HepG2 (cell line): ENCODE results near the gene PPM1M. TPM values are rescaled to one million over a fixed set of nuclear protein-coding genes. Genes with fewer than 3 reads are reported as not detected.

Source experiments
- ATAC-seq: fragments of 200-7000 bp; cut with Tn5 transposase; 3 replicates; pipeline ENCODE4 v1.9.1; 2020; ENCODE audit warnings: mild to moderate bottlenecking, moderate library complexity
- BruUV-seq: library from RNA; stranded (reverse); fragments of 400-500 nt; replicated peaks from 2 replicates; lab custom pipeline; 2021; lab: Mats Ljungman, UMichigan
- CTCF ChIA-PET: fragments of 300-600 bp; formaldehyde crosslinking; extraction: SDS; loops from one replicate; lab custom pipeline; 2021; ENCODE audit warnings: low total read pairs, inconsistent platforms, low intra/inter-chr PET ratio; lab: Yijun Ruan, JAX
- POLR2A ChIA-PET: fragments of 350-600 bp; sonication (Branson Sonifier 250); formaldehyde crosslinking; loops from one replicate; lab custom pipeline; 2020; ENCODE audit warnings: antibody characterized with exemption, inconsistent platforms; lab: Yijun Ruan, JAX
- DNase-seq: peaks from one replicate; pipeline ENCODE4 v3.0.0-alpha.2; 2015; ENCODE audit warnings: low spot score
- FAIRE-seq: peaks from 3 replicates; lab custom pipeline; 2011; peaks lifted over from hg19 to GRCh38; lab: Jason Lieb, UNC
- H2AFZ ChIP-seq: one replicate; pipeline ENCODE4 v1.6.1; 2011; ENCODE audit warnings: low read length, inconsistent platforms
- H3K27ac ChIP-seq: fragments of 300-600 bp; 3 replicates; pipeline ENCODE4 v1.8.0; 2011; ENCODE audit warnings: mixed run types, mild to moderate bottlenecking, mixed read lengths, low read length, inconsistent platforms; ENCODE audit not compliant: insufficient read depth; ENCODE audit errors: extremely low read length
- H3K27me3 ChIP-seq, 2 experiments: fragments of 200-600 bp in 1 of 2; 2 replicates in 1 of 2; 3 replicates in 1 of 2; pipeline versions ENCODE4 v1.6.0 to v1.8.0; 2011; ENCODE audit warnings: low read length in 2 of 2, mild to moderate bottlenecking in 2 of 2, moderate library complexity in 2 of 2, inconsistent platforms in 1 of 2; ENCODE audit not compliant: insufficient read depth in 2 of 2, control insufficient read depth in 1 of 2
- H3K36me3 ChIP-seq, 2 experiments: fragments of 200-600 bp in 1 of 2; replicated peaks in 1 of 2; 2 replicates in 1 of 2; 3 replicates in 1 of 2; pipeline versions ENCODE4 v1.5.1 to v1.8.0; 2011; ENCODE audit warnings: low read length in 2 of 2, inconsistent platforms in 1 of 2; ENCODE audit not compliant: insufficient read depth in 2 of 2, control insufficient read depth in 1 of 2
- H3K4me1 ChIP-seq: 2 replicates; pipeline ENCODE4 v1.5.1; 2012; ENCODE audit warnings: low read length, inconsistent platforms; ENCODE audit not compliant: insufficient read depth
- H3K4me2 ChIP-seq: 2 replicates; pipeline ENCODE4 v1.6.0; 2011; ENCODE audit warnings: low read depth, low read length, inconsistent platforms
- H3K4me3 ChIP-seq, 3 experiments: fragments of 200-600 bp in 1 of 3; sonication (generic), shearing (Covaris generic) in 1 of 3; replicated peaks in 1 of 3; 2 replicates each; pipeline ENCODE4 v1.5.1; 2011 to 2016; ENCODE audit warnings: low read length in 3 of 3, inconsistent platforms in 2 of 3, low read depth in 2 of 3, mild to moderate bottlenecking in 2 of 3, control low read depth in 1 of 3, mixed read lengths in 1 of 3; ENCODE audit not compliant: insufficient read depth in 1 of 3
- H3K79me2 ChIP-seq: one replicate; pipeline ENCODE4 v1.6.1; 2011; ENCODE audit warnings: low read length, inconsistent platforms; ENCODE audit not compliant: insufficient read depth
- H3K9ac ChIP-seq: 2 replicates; pipeline ENCODE4 v1.6.0; 2011; ENCODE audit warnings: mild to moderate bottlenecking, low read depth, low read length, inconsistent platforms; ENCODE audit not compliant: insufficient read depth
- H3K9me3 ChIP-seq: 2 replicates; pipeline ENCODE4 v1.5.1; 2012; ENCODE audit warnings: mild to moderate bottlenecking, low read length
- H4K20me1 ChIP-seq: 2 replicates; pipeline ENCODE4 v1.6.0; 2011; ENCODE audit warnings: inconsistent platforms, mild to moderate bottlenecking, low read length, moderate library complexity; ENCODE audit not compliant: insufficient read depth
- EHMT2 ChIP-seq: fragments of 200-600 bp; sonication (generic); IDR thresholded peaks from 2 replicates; pipeline ENCODE4 v1.7.0; 2017; ENCODE audit warnings: antibody characterized with exemption, low read depth, low read length, borderline replicate concordance
- MYC ChIP-seq: sonication (generic); formaldehyde crosslinking; IDR thresholded peaks from 2 replicates; pipeline ENCODE4 v1.9.0; 2021; ENCODE audit warnings: missing genetic modification reagents, borderline replicate concordance
- RBFOX2 ChIP-seq: fragments of 200-400 bp; formaldehyde crosslinking; IDR thresholded peaks from 2 replicates; pipeline ENCODE4 v1.6.1; 2017; ENCODE audit warnings: low read depth, mild to moderate bottlenecking, low read length
- SAP130 ChIP-seq: IDR thresholded peaks from 2 replicates; pipeline ENCODE4 v1.6.1; 2016; ENCODE audit warnings: low read depth
- TEAD3 ChIP-seq: optimal IDR thresholded peaks from 2 replicates; pipeline ENCODE3; 2016; ENCODE audit warnings: borderline replicate concordance
- ZFP1 ChIP-seq: IDR thresholded peaks from 2 replicates; pipeline ENCODE4 v1.6.1; 2016
- in situ Hi-C: cut with HindIII; loops from 2 replicates; pipeline ENCODE4 v1.10.0; 2017; ENCODE audit warnings: low pct_unique_long_range_greater_than_20kb; ENCODE audit not compliant: extremely low pct_ligation_motif_present
- intact Hi-C: fragments of 100-400 bp; cut with micrococcal nuclease; formaldehyde crosslinking; loops from one replicate; pipeline ENCODE4 v1.10.0; 2022; ENCODE audit not compliant: unreplicated experiment
- polyA plus RNA-seq, 8 experiments: library from polyadenylated mRNA; depleted of rRNA in 3 of 8; stranded (reverse) in 7 of 8; unstranded in 1 of 8; fragments of >200 nt; fragmentation: Illumina TruSeq in 4 of 8; extraction: Trizol in 4 of 8; gene quantifications; 2 replicates each; pipeline versions ENCODE4 v1.2.1 to v1.2.3, GENCODE V29; 2011 to 2016; ENCODE audit warnings: low read depth in 4 of 8, missing spikeins in 1 of 8, mixed read lengths in 1 of 8; ENCODE audit not compliant: insufficient read depth in 1 of 8
- total RNA-seq, 5 experiments: library from RNA; depleted of rRNA; stranded (reverse); fragments of >200 nt; fragmentation: Illumina TruSeq; extraction: Trizol; gene quantifications; 2 replicates each; pipeline ENCODE4 v1.2.3, GENCODE V29; 2016; ENCODE audit warnings: low read depth in 1 of 5
- TF ChIP-seq, protein P1 (sequence below): IDR thresholded peaks from 2 replicates; pipeline ENCODE4 v1.6.1; 2012; ENCODE audit warnings: inconsistent platforms
- TF ChIP-seq, protein P2 (sequence below), 2 experiments: IDR thresholded peaks; 2 replicates each; pipeline ENCODE4 v1.6.1; 2011 to 2012; ENCODE audit warnings: low read length in 2 of 2, borderline replicate concordance in 1 of 2, low read depth in 1 of 2, mild to moderate bottlenecking in 1 of 2, moderate library complexity in 1 of 2
- TF ChIP-seq, protein P3 (sequence below): sonication (generic); formaldehyde crosslinking; IDR thresholded peaks from 2 replicates; pipeline ENCODE4 v1.5.0; 2020; ENCODE audit warnings: mild to moderate bottlenecking, missing genetic modification reagents, moderate library complexity
- TF ChIP-seq, protein P4 (sequence below): sonication (generic); formaldehyde crosslinking; IDR thresholded peaks from 2 replicates; pipeline ENCODE4 v1.5.1; 2020; ENCODE audit warnings: mild to moderate bottlenecking, missing genetic modification reagents, moderate library complexity
- TF ChIP-seq, protein P5 (sequence below): sonication (generic); formaldehyde crosslinking; IDR thresholded peaks from 2 replicates; pipeline ENCODE4 v1.4.0; 2020; ENCODE audit warnings: missing genetic modification reagents
- TF ChIP-seq, protein P6 (sequence below): sonication (generic); formaldehyde crosslinking; IDR thresholded peaks from 2 replicates; pipeline ENCODE4 v1.4.0; 2020; ENCODE audit warnings: mild to moderate bottlenecking, missing genetic modification reagents

PPM1M gene
- total and polyA plus RNA-seq, 2 of the 13 experiments (the other 11 are each of a cell fraction or from before 2014, with no cell fraction given): 2.5 to 5.9 TPM

DNA sequence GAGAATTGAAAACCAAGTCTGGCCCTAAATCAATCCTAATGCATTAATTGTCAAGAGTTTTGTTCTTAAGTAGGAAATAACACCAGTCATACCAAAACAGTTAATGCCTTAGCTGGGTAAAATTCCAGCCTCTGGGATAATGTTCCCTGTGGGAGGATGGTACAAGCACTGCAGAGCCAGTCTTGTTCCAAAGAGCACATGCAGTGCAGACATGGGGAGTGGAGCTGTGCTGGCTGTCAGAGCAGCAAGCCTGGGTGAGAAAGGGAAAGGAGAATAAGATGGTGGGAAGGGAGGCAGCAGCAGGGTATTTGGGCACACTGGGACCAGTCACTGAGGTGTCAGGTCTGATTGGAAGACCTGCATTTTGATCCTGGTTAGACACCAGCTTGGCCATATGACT lies 35.5 kb upstream of the PPM1M start:
- Histone ChIP-seq H3K27ac (peak overlapping the region; percentile 77), H3K4me3 (no peak overlapping the region), H3K4me2 (no peak overlapping the region), H2AFZ (no peak overlapping the region), H3K9ac (peak overlapping the region; percentile 50), H4K20me1 (no peaks in the 10 kb centered on the region), H3K27me3 (no peaks in the 10 kb centered on the region), H3K4me1 (peaks cover 49% of the 10 kb centered on the region), H3K79me2 (no peaks in the 10 kb centered on the region), H3K36me3 (peaks cover 22 to 79% of the 10 kb centered on the region in 2 experiments), H3K9me3 (no peaks in the 10 kb centered on the region)
- BruUV-seq: TSS peak; percentile 99
- peak; percentile 80 for ATAC-seq
- in situ Hi-C loops (no loop called here), intact Hi-C loops (loop anchor here (1.0 to 2.0 kb wide), 2 partner anchors 12 to 55 kb away; partner anchors contain the start of genes ALAS1 and POC1A)
- peak; percentile 32 for FAIRE-seq
- no peak for DNase-seq
- ChIA-PET POLR2A (interaction anchor here (0.7 to 1.5 kb wide), 7 partner anchors 10 to 79 kb away, joined by 3 to 7 read pairs (median 3); partner anchors contain the start of gene POC1A), CTCF (no interaction called here)
- TF ChIP-seq, protein P1, sequence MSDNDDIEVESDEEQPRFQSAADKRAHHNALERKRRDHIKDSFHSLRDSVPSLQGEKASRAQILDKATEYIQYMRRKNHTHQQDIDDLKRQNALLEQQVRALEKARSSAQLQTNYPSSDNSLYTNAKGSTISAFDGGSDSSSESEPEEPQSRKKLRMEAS: 0 out of 2 replicates have a peak, but pooled peaks have one; percentile 41
- TF ChIP-seq MYC (CRISPR knock-in tag) (peak; percentile 43; the same call in 1 of the 2 replicates), RBFOX2 (0 out of 2 replicates have a peak, but pooled peaks have one; percentile 26), SAP130 (CRISPR knock-in tag) (peak; percentile 14; the same call in 1 of the 2 replicates), TEAD3 (CRISPR knock-in tag) (peak; percentile 59), ZFP1 (CRISPR knock-in tag) (no peak), EHMT2 (no peak)
- TF ChIP-seq, protein P2, sequence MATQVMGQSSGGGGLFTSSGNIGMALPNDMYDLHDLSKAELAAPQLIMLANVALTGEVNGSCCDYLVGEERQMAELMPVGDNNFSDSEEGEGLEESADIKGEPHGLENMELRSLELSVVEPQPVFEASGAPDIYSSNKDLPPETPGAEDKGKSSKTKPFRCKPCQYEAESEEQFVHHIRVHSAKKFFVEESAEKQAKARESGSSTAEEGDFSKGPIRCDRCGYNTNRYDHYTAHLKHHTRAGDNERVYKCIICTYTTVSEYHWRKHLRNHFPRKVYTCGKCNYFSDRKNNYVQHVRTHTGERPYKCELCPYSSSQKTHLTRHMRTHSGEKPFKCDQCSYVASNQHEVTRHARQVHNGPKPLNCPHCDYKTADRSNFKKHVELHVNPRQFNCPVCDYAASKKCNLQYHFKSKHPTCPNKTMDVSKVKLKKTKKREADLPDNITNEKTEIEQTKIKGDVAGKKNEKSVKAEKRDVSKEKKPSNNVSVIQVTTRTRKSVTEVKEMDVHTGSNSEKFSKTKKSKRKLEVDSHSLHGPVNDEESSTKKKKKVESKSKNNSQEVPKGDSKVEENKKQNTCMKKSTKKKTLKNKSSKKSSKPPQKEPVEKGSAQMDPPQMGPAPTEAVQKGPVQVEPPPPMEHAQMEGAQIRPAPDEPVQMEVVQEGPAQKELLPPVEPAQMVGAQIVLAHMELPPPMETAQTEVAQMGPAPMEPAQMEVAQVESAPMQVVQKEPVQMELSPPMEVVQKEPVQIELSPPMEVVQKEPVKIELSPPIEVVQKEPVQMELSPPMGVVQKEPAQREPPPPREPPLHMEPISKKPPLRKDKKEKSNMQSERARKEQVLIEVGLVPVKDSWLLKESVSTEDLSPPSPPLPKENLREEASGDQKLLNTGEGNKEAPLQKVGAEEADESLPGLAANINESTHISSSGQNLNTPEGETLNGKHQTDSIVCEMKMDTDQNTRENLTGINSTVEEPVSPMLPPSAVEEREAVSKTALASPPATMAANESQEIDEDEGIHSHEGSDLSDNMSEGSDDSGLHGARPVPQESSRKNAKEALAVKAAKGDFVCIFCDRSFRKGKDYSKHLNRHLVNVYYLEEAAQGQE (IDR thresholded peaks at IDR 0.05; ENCODE audit: borderline replicate concordance in 1 of 2, low read depth in 1 of 2, low read length in 2 of 2): no peak
- TF ChIP-seq, protein P3, sequence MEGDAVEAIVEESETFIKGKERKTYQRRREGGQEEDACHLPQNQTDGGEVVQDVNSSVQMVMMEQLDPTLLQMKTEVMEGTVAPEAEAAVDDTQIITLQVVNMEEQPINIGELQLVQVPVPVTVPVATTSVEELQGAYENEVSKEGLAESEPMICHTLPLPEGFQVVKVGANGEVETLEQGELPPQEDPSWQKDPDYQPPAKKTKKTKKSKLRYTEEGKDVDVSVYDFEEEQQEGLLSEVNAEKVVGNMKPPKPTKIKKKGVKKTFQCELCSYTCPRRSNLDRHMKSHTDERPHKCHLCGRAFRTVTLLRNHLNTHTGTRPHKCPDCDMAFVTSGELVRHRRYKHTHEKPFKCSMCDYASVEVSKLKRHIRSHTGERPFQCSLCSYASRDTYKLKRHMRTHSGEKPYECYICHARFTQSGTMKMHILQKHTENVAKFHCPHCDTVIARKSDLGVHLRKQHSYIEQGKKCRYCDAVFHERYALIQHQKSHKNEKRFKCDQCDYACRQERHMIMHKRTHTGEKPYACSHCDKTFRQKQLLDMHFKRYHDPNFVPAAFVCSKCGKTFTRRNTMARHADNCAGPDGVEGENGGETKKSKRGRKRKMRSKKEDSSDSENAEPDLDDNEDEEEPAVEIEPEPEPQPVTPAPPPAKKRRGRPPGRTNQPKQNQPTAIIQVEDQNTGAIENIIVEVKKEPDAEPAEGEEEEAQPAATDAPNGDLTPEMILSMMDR: 0 out of 2 replicates have a peak, but pooled peaks have one; percentile 2
- TF ChIP-seq, protein P4, sequence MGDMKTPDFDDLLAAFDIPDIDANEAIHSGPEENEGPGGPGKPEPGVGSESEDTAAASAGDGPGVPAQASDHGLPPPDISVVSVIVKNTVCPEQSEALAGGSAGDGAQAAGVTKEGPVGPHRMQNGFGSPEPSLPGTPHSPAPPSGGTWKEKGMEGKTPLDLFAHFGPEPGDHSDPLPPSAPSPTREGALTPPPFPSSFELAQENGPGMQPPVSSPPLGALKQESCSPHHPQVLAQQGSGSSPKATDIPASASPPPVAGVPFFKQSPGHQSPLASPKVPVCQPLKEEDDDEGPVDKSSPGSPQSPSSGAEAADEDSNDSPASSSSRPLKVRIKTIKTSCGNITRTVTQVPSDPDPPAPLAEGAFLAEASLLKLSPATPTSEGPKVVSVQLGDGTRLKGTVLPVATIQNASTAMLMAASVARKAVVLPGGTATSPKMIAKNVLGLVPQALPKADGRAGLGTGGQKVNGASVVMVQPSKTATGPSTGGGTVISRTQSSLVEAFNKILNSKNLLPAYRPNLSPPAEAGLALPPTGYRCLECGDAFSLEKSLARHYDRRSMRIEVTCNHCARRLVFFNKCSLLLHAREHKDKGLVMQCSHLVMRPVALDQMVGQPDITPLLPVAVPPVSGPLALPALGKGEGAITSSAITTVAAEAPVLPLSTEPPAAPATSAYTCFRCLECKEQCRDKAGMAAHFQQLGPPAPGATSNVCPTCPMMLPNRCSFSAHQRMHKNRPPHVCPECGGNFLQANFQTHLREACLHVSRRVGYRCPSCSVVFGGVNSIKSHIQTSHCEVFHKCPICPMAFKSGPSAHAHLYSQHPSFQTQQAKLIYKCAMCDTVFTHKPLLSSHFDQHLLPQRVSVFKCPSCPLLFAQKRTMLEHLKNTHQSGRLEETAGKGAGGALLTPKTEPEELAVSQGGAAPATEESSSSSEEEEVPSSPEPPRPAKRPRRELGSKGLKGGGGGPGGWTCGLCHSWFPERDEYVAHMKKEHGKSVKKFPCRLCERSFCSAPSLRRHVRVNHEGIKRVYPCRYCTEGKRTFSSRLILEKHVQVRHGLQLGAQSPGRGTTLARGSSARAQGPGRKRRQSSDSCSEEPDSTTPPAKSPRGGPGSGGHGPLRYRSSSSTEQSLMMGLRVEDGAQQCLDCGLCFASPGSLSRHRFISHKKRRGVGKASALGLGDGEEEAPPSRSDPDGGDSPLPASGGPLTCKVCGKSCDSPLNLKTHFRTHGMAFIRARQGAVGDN (CRISPR knock-in tag): peak; percentile 12; the same call in 1 of the 2 replicates
- TF ChIP-seq, protein P5, sequence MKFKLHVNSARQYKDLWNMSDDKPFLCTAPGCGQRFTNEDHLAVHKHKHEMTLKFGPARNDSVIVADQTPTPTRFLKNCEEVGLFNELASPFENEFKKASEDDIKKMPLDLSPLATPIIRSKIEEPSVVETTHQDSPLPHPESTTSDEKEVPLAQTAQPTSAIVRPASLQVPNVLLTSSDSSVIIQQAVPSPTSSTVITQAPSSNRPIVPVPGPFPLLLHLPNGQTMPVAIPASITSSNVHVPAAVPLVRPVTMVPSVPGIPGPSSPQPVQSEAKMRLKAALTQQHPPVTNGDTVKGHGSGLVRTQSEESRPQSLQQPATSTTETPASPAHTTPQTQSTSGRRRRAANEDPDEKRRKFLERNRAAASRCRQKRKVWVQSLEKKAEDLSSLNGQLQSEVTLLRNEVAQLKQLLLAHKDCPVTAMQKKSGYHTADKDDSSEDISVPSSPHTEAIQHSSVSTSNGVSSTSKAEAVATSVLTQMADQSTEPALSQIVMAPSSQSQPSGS (CRISPR knock-in tag): 0 out of 2 replicates have a peak, but pooled peaks have one; percentile 15
- TF ChIP-seq, protein P6, sequence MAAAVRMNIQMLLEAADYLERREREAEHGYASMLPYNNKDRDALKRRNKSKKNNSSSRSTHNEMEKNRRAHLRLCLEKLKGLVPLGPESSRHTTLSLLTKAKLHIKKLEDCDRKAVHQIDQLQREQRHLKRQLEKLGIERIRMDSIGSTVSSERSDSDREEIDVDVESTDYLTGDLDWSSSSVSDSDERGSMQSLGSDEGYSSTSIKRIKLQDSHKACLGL (CRISPR knock-in tag): no peak
